Colonic mucosa (tissue), 4 donors: ENCODE data around the gene RPL28. TPM values are rescaled to one million over a fixed set of nuclear protein-coding genes. Genes with fewer than 3 reads are reported as not detected.

Source experiments
- DNase-seq: peaks from one replicate; pipeline ENCODE4 v3.0.0-alpha.2; 2020
- H3K27ac ChIP-seq: fragments of 200-600 bp; one replicate; pipeline ENCODE4 v1.8.0; 2021
- H3K27me3 ChIP-seq: fragments of 200-600 bp; one replicate; pipeline ENCODE4 v1.8.0; 2021
- H3K36me3 ChIP-seq: fragments of 200-600 bp; one replicate; pipeline ENCODE4 v1.8.0; 2021
- H3K4me1 ChIP-seq: fragments of 200-600 bp; one replicate; pipeline ENCODE4 v1.8.0; 2021; ENCODE audit warnings: mild to moderate bottlenecking
- H3K4me3 ChIP-seq: fragments of 200-600 bp; one replicate; pipeline ENCODE4 v1.8.0; 2021
- H3K9ac ChIP-seq, 2 donors: one replicate each; pipeline ENCODE4 v1.7.0; 2013; ENCODE audit warnings: control low read depth in 2 of 2, low read depth in 2 of 2, low read length in 2 of 2
- H3K9me3 ChIP-seq: fragments of 200-600 bp; one replicate; pipeline ENCODE4 v1.8.0; 2021
- intact Hi-C: fragments of 100-400 bp; cut with DNase I; formaldehyde crosslinking; loops from one replicate; pipeline ENCODE4 v1.14.1; 2022
- total RNA-seq, 2 donors: library from RNA; stranded (reverse); fragmentation: NEBNext Ultra II Directional in 1 of 2; extraction: Animal tissue kit (Norgen Biotek cat#: 25700) in 1 of 2; gene quantifications; one replicate each; pipeline ENCODE4 v1.2.1, GENCODE V29; 2021
- TF ChIP-seq, protein P1 (sequence below): fragments of 200-600 bp; IDR thresholded peaks from one replicate; pipeline ENCODE4 v1.8.0; 2022; ENCODE audit warnings: antibody characterized with exemption, mild to moderate bottlenecking
- donor health status: healthy.
- donor health status: DM: no; HTN: no; CAD: no.
- donor health status: DM: no; HTN: no; CAD: no.

The RPL28 gene
- total RNA-seq, 2 donors from 2014 or later: 1,447 to 1,819 TPM

DNA sequence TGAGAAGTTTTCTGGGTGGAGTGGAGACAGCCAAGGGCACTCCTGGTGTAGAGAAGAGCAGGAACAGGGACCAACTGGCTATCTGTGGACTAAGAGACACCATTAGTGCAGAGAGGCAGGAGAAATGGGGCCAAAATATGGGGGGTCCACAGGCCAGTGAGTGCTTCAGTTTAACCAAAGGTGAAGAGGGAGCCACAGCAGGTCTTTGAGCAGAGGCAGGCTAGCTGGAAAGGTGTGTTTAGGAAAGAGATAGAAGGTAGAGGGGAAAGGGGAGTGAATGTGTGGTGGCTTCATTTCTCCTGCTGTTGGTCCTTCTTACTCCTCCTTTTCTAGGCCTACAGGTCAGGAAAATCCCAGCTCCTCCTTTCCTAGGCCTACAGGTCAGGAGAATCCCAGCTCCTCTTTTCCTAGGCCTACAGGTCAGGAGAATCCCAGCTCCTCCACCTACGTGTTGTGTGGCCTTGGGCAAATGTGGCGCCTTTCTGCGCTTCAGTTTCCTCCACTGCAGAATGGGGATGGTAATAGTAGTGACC lies 3.1 kb upstream of the RPL28 start:
- H3K36me3 ChIP-seq: peaks cover 4% of the 10 kb centered on the region
- no peaks in the 10 kb centered on the region for H3K27me3 ChIP-seq
- H3K4me3 ChIP-seq: no peak overlapping the region
- intact Hi-C loops: loop anchor here (2.0 kb wide), 1 partner anchor 80 kb away; no protein-coding TSS in a partner anchor
- no peaks in the 10 kb centered on the region for H3K9me3 ChIP-seq
- peak overlapping the region in 1 of 2 donors; percentile 6 for H3K9ac ChIP-seq
- peaks cover 13% of the 10 kb centered on the region for H3K4me1 ChIP-seq
- DNase-seq: no peak
- TF ChIP-seq, protein P1, sequence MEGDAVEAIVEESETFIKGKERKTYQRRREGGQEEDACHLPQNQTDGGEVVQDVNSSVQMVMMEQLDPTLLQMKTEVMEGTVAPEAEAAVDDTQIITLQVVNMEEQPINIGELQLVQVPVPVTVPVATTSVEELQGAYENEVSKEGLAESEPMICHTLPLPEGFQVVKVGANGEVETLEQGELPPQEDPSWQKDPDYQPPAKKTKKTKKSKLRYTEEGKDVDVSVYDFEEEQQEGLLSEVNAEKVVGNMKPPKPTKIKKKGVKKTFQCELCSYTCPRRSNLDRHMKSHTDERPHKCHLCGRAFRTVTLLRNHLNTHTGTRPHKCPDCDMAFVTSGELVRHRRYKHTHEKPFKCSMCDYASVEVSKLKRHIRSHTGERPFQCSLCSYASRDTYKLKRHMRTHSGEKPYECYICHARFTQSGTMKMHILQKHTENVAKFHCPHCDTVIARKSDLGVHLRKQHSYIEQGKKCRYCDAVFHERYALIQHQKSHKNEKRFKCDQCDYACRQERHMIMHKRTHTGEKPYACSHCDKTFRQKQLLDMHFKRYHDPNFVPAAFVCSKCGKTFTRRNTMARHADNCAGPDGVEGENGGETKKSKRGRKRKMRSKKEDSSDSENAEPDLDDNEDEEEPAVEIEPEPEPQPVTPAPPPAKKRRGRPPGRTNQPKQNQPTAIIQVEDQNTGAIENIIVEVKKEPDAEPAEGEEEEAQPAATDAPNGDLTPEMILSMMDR: no peak
- H3K27ac ChIP-seq: no peak overlapping the region

DNA sequence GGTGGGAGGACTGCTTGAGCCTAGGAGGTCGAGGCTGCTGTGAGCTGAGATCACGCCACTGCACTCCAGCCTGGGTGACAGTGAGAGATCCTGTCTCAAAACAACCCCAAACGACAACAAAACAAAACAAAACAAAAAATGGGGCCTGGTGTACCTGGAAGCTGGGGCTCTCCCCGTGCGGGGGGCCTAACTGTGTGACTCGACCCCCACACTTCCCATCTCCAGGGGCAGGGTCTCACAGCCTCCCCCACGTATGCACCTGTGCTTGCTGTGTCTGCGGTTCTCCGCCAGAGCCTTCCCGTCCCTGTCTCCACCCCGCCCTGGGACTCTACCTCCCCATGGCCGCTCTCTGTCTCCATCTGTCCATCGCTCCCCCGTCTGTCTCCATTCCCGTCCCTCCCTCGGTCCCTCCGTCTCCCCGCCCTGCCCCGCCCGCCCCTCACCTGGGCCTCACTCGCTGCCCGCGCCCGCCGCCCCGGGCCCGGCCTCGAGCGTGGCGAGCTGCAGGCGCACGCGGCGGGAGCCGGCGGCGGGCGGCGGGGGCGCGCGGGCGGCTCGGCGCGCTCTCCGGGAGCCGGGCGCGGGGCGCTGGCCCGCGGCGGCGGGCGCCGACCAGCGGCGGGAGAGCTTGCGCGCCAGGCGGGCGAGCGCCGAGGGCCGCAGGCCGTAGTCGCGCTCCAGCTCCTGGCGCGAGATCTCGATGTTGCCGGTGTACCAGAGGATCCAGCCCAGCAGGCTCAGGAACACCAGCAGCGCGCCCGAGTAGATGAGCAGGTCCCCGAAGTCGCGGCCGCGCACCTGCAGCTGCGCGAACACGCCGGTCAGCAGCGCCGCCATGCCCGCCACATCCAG lies 2.2 kb upstream of the RPL28 start:
- H3K27me3 ChIP-seq: no peaks in the 10 kb centered on the region
- peak overlapping the region; percentile 73 for H3K4me3 ChIP-seq
- intact Hi-C loops: loop anchor here (2.0 kb wide), 1 partner anchor 81 kb away; no protein-coding TSS in a partner anchor
- peak overlapping the region; percentile 94 for H3K27ac ChIP-seq
- H3K36me3 ChIP-seq: peaks cover 12% of the 10 kb centered on the region
- H3K4me1 ChIP-seq: peaks cover 22% of the 10 kb centered on the region
- peak; percentile 45 for DNase-seq
- TF ChIP-seq, protein P1: no peak
- peak overlapping the region; percentile 51 to 94 for H3K9ac ChIP-seq
- no peaks in the 10 kb centered on the region for H3K9me3 ChIP-seq

- peaks cover 20% of the 10 kb centered on the region for H3K36me3 ChIP-seq
- TF ChIP-seq, protein P1: no peak
- no peaks in the 10 kb centered on the region for H3K27me3 ChIP-seq
- H3K27ac ChIP-seq: peak within 1 kb of the TSS; percentile 94
- H3K9ac ChIP-seq: peak within 1 kb of the TSS; percentile 94 to 95
- H3K9me3 ChIP-seq: no peaks in the 10 kb centered on the region
- peak within 1 kb of the TSS; percentile 73 for H3K4me3 ChIP-seq
- intact Hi-C loops: no loop called here
- DNase-seq: peak; percentile 83
- peaks cover 23% of the 10 kb centered on the region for H3K4me1 ChIP-seq
Measured at GRCh38 chr19:55384131-55384919, 1.4 kb upstream of the RPL28 start, which contains the start of gene TMEM238. Gene TMEM238, minus strand, starts transcription at chr19:55384292. Its CDS starts 33 bp downstream, at chr19:55384259.

- DNase-seq: peak; percentile 99
- Histone ChIP-seq H3K27ac (peak overlapping the region; percentile 94), H3K4me3 (peak overlapping the region; percentile 73), H3K9me3 (no peaks in the 10 kb centered on the region), H3K36me3 (peaks cover 24% of the 10 kb centered on the region), H3K9ac (peak overlapping the region; percentile 94 to 95), H3K27me3 (no peaks in the 10 kb centered on the region), H3K4me1 (peaks cover 23% of the 10 kb centered on the region)
- intact Hi-C loops: no loop called here
- TF ChIP-seq, protein P1: no peak
Measured at GRCh38 chr19:55384920-55385723, 610 bp upstream of the RPL28 start.
